HUES64 (cell line): ENCODE results near the gene OLIG1.

Experiments
- H3K27ac ChIP-seq: 2 replicates; pipeline ENCODE4 v1.7.0; 2013; ENCODE audit warnings: low read depth, low read length, inconsistent platforms
- H3K27me3 ChIP-seq: 2 replicates; pipeline ENCODE4 v1.6.1; 2013; ENCODE audit warnings: mild to moderate bottlenecking, low read length; ENCODE audit not compliant: insufficient read depth
- H3K36me3 ChIP-seq: 2 replicates; pipeline ENCODE4 v1.6.1; 2013; ENCODE audit warnings: mild to moderate bottlenecking, low read length; ENCODE audit not compliant: insufficient read depth
- H3K4me1 ChIP-seq: 2 replicates; pipeline ENCODE4 v1.6.1; 2013; ENCODE audit warnings: mild to moderate bottlenecking, low read length, moderate library complexity; ENCODE audit not compliant: insufficient read depth
- H3K4me3 ChIP-seq: 2 replicates; pipeline ENCODE4 v1.5.1; 2013; ENCODE audit warnings: mild to moderate bottlenecking, low read length, moderate library complexity
- H3K9ac ChIP-seq: 2 replicates; pipeline ENCODE4 v1.6.1; 2013; ENCODE audit warnings: mild to moderate bottlenecking, low read depth, low read length
- H3K9me3 ChIP-seq: 2 replicates; pipeline ENCODE4 v1.6.1; 2013; ENCODE audit warnings: low read depth, low read length; ENCODE audit not compliant: insufficient read depth
- WGBS: fragments of 150-250, 120-280 bp; methylation state at CpG from one replicate; pipeline ENCODE4 v1.1.7; 2013; ENCODE audit warnings: missing lambda C conversion rate; 5-methylcytosine and 5-hydroxymethylcytosine counted together

OLIG1 gene

GRCh38 chr21:33076600-33077329, 6.8 kb downstream of the OLIG1 start:
- Histone ChIP-seq H3K4me1 (peaks cover 46% of the 10 kb centered on the region), H3K27me3 (peaks cover 63% of the 10 kb centered on the region), H3K9ac (no peak overlapping the region), H3K27ac (no peak overlapping the region), H3K36me3 (no peaks in the 10 kb centered on the region), H3K4me3 (no peak overlapping the region), H3K9me3 (no peaks in the 10 kb centered on the region)
- 86% methylated on average over 9 of the region's 11 CpGs for WGBS

- H3K27me3 ChIP-seq = peaks cover 40% of the 10 kb centered on the region
- WGBS = 80% methylated on average over 10 of the region's 10 CpGs
- H3K9ac ChIP-seq = no peak overlapping the region
- no peak overlapping the region for H3K27ac ChIP-seq
- H3K4me3 ChIP-seq = no peak overlapping the region
- peaks cover 32% of the 10 kb centered on the region for H3K4me1 ChIP-seq
- H3K9me3 ChIP-seq = no peaks in the 10 kb centered on the region
- H3K36me3 ChIP-seq = no peaks in the 10 kb centered on the region
These were observed 9.1 kb downstream of the OLIG1 start for GRCh38 chr21:33078907-33079582.

GRCh38 chr21:33080376-33080775, 10.4 kb downstream of the OLIG1 start:
- H3K4me1 ChIP-seq = peaks cover 20% of the 10 kb centered on the region
- no peak overlapping the region for H3K4me3 ChIP-seq
- no peak overlapping the region for H3K9ac ChIP-seq
- no peaks in the 10 kb centered on the region for H3K9me3 ChIP-seq
- WGBS = 90% methylated on average over 3 of the region's 3 CpGs
- no peaks in the 10 kb centered on the region for H3K36me3 ChIP-seq
- peaks cover 27% of the 10 kb centered on the region for H3K27me3 ChIP-seq
- no peak overlapping the region for H3K27ac ChIP-seq

GRCh38 chr21:33080776-33081175, 10.8 kb downstream of the OLIG1 start:
- WGBS = 83% methylated on average over 3 of the region's 3 CpGs
- no peaks in the 10 kb centered on the region for H3K9me3 ChIP-seq

GRCh38 chr21:33088384-33088783, 18.4 kb downstream of the OLIG1 start:
- peaks cover 2% of the 10 kb centered on the region; the same call in 1 of the 2 replicates for H3K27me3 ChIP-seq
- no peaks in the 10 kb centered on the region for H3K9me3 ChIP-seq
- no peak overlapping the region for H3K27ac ChIP-seq
- H3K9ac ChIP-seq = no peak overlapping the region
- WGBS = 75% methylated on average over 4 of the region's 5 CpGs
- no peak overlapping the region for H3K4me3 ChIP-seq
- peaks cover 5% of the 10 kb centered on the region; the same call in 1 of the 2 replicates for H3K4me1 ChIP-seq
- H3K36me3 ChIP-seq = no peaks in the 10 kb centered on the region

More at GRCh38 chr21:33080776-33081175, 10.8 kb downstream of the OLIG1 start:
- no peaks in the 10 kb centered on the region for H3K36me3 ChIP-seq
- no peak overlapping the region for H3K9ac ChIP-seq
- H3K27me3 ChIP-seq = peaks cover 25% of the 10 kb centered on the region
- no peak overlapping the region for H3K4me3 ChIP-seq
- no peak overlapping the region for H3K27ac ChIP-seq
- H3K4me1 ChIP-seq = peaks cover 16% of the 10 kb centered on the region

- no peak overlapping the region for H3K9ac ChIP-seq
- H3K4me1 ChIP-seq = peaks cover 5% of the 10 kb centered on the region; the same call in 1 of the 2 replicates
- 93% methylated on average over 4 of the region's 4 CpGs for WGBS
- peaks cover 2% of the 10 kb centered on the region; the same call in 1 of the 2 replicates for H3K27me3 ChIP-seq
- no peak overlapping the region for H3K4me3 ChIP-seq
- no peaks in the 10 kb centered on the region for H3K9me3 ChIP-seq
- H3K36me3 ChIP-seq = no peaks in the 10 kb centered on the region
- H3K27ac ChIP-seq = no peak overlapping the region
These were observed 19.6 kb downstream of the OLIG1 start for GRCh38 chr21:33089395-33090119.

- Histone ChIP-seq H3K9me3 (no peaks in the 10 kb centered on the region), H3K4me3 (no peak overlapping the region), H3K27ac (no peak overlapping the region), H3K4me1 (peaks cover 19% of the 10 kb centered on the region), H3K36me3 (no peaks in the 10 kb centered on the region), H3K27me3 (0 out of 2 replicates have a peak, but pooled peaks cover 3% of the 10 kb centered on the region), H3K9ac (no peak overlapping the region)
- 31% methylated on average over 5 of the region's 5 CpGs for WGBS
These were observed 26.5 kb downstream of the OLIG1 start for GRCh38 chr21:33096426-33096825.

- Histone ChIP-seq H3K9me3 (no peaks in the 10 kb centered on the region), H3K36me3 (no peaks in the 10 kb centered on the region), H3K9ac (no peak overlapping the region), H3K4me3 (no peak overlapping the region), H3K27me3 (peaks cover 3% of the 10 kb centered on the region; the same call in 1 of the 2 replicates), H3K4me1 (peaks cover 19% of the 10 kb centered on the region), H3K27ac (no peak overlapping the region)
- WGBS = 89% methylated on average over 7 of the region's 7 CpGs
These were observed 29.2 kb downstream of the OLIG1 start for GRCh38 chr21:33099131-33099530.

- Histone ChIP-seq H3K9ac (no peak overlapping the region), H3K27me3 (peaks cover 3% of the 10 kb centered on the region; the same call in 1 of the 2 replicates), H3K4me1 (peaks cover 20% of the 10 kb centered on the region), H3K9me3 (no peaks in the 10 kb centered on the region), H3K4me3 (no peak overlapping the region), H3K36me3 (no peaks in the 10 kb centered on the region), H3K27ac (no peak overlapping the region)
- WGBS = 79% methylated on average over 30 of the region's 30 CpGs
These were observed 31.5 kb downstream of the OLIG1 start for GRCh38 chr21:33101300-33101911.

- WGBS = 24% methylated on average over 2 of the region's 2 CpGs
- H3K4me1 ChIP-seq = peaks cover 18% of the 10 kb centered on the region
- no peak overlapping the region for H3K27ac ChIP-seq
- H3K9me3 ChIP-seq = no peaks in the 10 kb centered on the region
- peaks cover 25% of the 10 kb centered on the region for H3K27me3 ChIP-seq
- H3K9ac ChIP-seq = no peak overlapping the region
- no peak overlapping the region for H3K4me3 ChIP-seq
- H3K36me3 ChIP-seq = no peaks in the 10 kb centered on the region
These were observed 35.1 kb downstream of the OLIG1 start for GRCh38 chr21:33105088-33105487.
